GM18502 (cell line): ENCODE measurements around the gene DDX10.
"Not testable (repeated sequence)": the region's sequence is repeated elsewhere in the genome, so short reads cannot be mapped to it uniquely, and the experiment has no call there.

Experiments used
- ATAC-seq: cut with Tn5 transposase; IDR thresholded peaks from one replicate; pipeline ENCODE4 v1.9.1; 2021; ENCODE audit warnings: mild to moderate bottlenecking; ENCODE audit not compliant: unreplicated experiment, poor library complexity

Gene DDX10

GRCh38 chr11:108664730-108665525 lies at the start of gene DDX10:
Gene DDX10, plus strand, starts transcription at chr11:108665069. Its CDS starts 85 bp downstream, at chr11:108665154.
- ATAC-seq = peak; percentile 94

GRCh38 chr11:108616549-108616948 lies 48.3 kb upstream of the DDX10 start:
- ATAC-seq = no peak

DNA sequence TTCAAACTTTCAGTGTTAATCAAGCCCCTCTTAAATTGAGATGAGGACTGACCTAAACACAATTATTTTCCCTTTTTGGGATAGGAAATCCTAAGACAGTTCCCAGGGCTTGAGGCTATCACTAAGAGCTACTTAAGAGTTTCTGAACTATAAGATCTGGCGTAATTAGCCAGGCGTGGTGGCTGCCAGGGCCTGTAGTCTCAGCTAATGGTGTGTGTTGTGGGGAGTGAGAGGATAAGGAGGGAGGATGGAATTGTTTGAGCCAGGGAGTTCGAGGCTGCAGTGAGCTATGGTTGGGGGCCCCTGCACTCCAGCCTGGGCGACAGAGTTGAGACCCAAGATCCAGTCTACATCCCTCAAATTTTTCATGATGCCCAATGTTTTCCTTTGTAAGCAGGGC lies 47.8 kb upstream of the DDX10 start:
- ATAC-seq = no peak

DNA sequence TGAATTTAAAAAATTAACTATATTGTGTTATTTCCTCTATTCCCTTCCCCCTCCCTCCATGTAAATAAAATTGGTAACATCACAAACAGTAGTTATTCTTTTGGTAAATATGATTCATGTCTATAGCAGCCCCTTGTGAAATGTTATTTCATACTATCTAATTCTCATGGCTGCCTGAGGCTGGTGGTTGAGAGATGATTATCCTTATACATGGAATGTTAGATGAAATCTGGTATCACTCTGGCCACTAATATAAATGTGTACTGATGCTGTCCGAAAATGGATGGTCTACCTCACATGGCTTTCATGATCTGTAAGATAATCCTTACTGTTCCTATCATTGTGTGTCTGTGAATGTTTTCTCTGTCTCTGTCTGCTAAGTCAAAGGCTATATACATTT lies 46.3 kb upstream of the DDX10 start:
- no peak for ATAC-seq

GRCh38 chr11:108620958-108621772 lies 43.7 kb upstream of the DDX10 start:
- peak; percentile 89 for ATAC-seq

DNA sequence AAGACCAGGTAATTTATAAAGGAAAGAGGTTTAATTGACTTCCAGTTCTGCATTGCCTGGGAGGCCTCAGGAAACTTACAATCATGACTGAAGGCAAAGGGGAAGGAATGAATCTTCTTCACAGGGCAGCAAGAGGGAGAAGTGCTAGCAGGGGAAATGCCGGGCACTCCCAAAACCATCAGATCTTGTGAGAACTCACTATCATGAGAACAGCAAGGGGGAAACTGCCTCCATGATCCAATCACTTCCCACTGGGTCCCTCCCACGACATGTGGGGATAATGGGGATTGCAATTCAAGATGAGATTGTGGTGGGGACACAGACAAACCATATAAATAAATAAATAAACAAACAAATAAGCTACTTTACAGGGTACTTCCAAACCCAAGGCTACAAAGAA lies 42.5 kb upstream of the DDX10 start:
- ATAC-seq = no peak

- no peak for ATAC-seq
Measured at GRCh38 chr11:108624196-108624925, 40.5 kb upstream of the DDX10 start.

GRCh38 chr11:108628326-108628725 lies 36.5 kb upstream of the DDX10 start:
- ATAC-seq = no peak

GRCh38 chr11:108628812-108629211 lies 36.1 kb upstream of the DDX10 start:
- no peak for ATAC-seq

GRCh38 chr11:108629274-108629673 lies 35.6 kb upstream of the DDX10 start:
- ATAC-seq = no peak

DNA sequence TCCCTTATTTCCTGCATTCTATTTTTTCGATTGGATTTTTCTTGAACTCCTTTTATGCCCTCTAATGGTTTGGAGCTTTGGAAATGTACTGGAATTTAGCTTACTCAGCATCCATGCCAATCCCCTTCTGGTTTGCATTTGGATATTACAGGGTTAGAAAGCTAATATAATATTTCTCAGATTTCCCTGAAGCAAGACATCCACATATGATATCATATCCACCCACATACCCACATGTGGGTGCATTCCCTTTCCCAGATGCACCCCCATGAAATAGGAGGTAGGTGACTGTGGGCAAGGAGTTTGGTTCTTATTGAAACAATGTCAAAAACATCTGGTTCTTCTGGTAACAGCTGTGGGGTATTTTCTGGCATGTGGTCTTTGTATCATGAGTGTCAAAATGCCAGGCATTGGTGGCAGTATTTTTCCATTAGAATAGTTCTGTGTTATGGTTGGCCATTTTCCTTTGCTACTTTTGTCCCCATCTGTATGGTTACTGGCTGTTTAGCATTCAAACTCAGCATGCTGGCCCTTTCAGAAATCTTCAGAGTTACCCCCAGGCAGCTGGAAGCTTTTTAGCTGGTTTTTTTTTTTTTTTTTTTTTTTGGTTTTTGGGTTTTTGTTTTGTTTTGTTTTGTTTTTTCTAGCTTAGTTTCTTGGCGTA lies 32.7 kb upstream of the DDX10 start:
- ATAC-seq = no peak

- no peak for ATAC-seq
Measured at GRCh38 chr11:108635106-108635505, 29.8 kb upstream of the DDX10 start.

DNA sequence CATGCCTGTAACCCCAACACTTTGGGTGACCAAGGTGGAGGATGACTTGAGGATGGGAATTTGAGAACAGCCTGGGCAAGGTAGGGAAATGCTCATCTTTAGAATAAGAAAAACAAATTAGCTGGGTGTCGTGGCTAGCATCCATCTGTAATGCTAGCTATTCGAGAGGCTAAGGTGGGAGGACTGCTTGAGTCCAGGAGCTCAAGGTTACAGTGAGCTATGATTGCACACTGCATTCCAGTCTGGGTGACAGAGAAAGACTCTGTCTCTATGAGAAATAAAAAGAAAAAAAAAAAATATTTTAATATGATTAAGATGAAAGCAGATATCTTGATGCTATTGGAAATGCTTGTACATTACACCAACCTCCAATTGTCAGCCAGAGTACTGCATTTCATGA lies 28.6 kb upstream of the DDX10 start:
- ATAC-seq = no peak

DNA sequence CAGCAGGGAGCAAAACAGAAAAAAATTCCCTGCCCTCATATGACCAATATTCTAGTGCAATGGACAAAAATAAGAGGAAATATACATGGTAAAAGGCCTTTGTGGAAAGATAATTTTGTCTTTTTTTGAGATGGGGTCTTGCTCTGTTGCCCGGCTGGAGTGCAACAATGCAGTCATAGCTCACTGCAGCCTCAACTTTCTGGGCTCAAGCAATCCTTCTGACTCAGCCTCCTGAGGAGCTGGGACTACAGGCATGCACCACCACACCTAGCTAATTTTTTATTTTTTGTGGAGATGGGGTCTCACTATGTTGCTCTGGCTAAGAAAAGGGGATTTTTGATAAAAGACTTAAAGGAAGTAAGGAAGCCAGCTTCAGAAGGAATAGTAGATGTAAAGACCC lies 25.7 kb upstream of the DDX10 start:
- ATAC-seq = no peak

DNA sequence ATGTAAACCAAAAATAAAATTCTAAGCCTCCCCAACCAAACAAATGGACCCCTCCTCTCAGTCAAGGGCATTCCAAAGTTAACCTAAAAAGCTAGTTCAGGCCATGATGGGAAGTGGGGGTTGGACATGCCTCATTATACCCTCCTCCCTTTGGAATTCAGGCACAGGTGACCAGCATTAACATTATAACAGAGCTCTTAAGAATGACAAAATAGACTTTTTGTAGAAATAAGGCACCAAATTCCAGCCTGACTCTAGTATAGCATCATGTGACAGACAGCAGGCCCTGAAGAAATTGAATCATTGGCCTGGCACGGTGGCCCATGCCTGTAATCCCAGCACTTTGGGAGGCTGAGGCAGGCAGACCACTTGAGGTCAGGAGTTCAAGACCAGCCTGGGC lies 23.1 kb upstream of the DDX10 start:
- ATAC-seq = not testable (repeated sequence)

- no peak for ATAC-seq
Measured at GRCh38 chr11:108643974-108644373, 20.9 kb upstream of the DDX10 start.

GRCh38 chr11:108645970-108646369 lies 18.9 kb upstream of the DDX10 start:
- no peak for ATAC-seq

DNA sequence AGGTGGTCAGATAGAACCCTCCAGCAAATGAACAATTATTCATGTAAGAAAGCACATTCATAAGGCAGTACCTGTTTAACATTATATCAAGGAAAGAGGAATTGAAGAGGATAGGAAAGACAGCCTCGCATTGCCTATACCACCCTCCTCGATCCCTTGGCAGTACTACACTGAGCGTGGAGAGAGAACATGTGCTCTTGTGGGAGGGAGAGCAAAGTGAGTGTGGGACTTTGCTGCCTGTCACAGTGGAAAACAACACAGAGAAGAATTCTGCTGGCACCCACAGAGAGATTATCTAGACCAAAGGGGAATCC lies 17.5 kb upstream of the DDX10 start:
- no peak for ATAC-seq

DNA sequence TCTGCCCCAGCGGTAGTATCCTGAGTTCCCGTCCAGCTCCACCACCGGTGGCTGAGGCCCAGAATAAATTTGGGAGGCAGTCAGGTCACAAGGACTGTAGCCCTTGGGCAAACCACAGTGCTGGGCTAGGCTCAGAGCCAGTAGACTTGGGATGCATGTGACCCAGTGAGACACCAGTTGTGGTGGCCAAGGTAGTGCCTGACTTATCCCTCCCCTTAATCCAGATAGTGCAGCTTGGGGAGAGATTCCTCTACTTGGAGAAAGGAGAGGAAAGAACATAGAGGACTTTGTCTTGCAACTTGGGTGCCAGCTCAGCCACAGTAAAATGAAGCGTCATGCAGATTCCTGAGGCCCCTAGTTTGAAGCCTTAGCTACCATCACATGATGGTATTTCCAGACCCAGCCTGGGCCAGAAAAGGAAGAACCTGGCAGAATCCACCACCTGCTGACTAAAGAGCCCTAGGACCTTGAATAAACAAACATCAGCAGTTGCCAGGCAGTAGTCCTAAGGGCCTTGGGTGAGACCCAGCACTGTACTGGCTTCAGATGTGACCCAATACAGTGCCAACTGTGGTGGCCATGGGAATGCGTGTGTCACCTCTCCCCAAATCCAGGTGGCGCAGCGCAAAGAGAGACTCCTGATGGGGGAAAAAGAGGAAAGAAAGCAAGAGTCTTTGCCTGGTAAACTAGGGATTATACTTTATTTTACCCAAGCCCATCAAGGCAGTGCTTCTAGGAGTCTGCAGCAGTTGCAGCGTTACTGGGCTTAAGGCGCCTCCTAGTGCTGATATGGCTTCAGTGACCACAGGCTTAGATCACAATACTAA lies 17.0 kb upstream of the DDX10 start:
- peak; percentile 90 for ATAC-seq

- no peak for ATAC-seq
Measured at GRCh38 chr11:108648528-108648885, 16.4 kb upstream of the DDX10 start.
